WTC11 (cell line): Measurements from ENCODE around the gene CSTPP1.

ENCODE experiments used
- AFF4 ChIP-seq: sonication (generic); formaldehyde crosslinking; IDR thresholded peaks from 2 replicates; pipeline ENCODE4 v1.8.1; 2023; ENCODE audit warnings: mild to moderate bottlenecking, missing genetic modification reagents, borderline replicate concordance
- RELA ChIP-seq: sonication (generic); formaldehyde crosslinking; IDR thresholded peaks from 2 replicates; pipeline ENCODE4 v1.8.1; 2022; ENCODE audit warnings: missing genetic modification reagents, mild to moderate bottlenecking, borderline replicate concordance
- TF ChIP-seq, protein P1 (sequence below): fragments of 200-600 bp; IDR thresholded peaks from 2 replicates; pipeline ENCODE4 v1.8.0; 2022; ENCODE audit warnings: antibody characterized with exemption
- TF ChIP-seq, protein P2 (sequence below): sonication (generic); formaldehyde crosslinking; IDR thresholded peaks from 2 replicates; pipeline ENCODE4 v1.8.0; 2022; ENCODE audit warnings: mild to moderate bottlenecking, missing genetic modification reagents

- TF ChIP-seq, protein P1, sequence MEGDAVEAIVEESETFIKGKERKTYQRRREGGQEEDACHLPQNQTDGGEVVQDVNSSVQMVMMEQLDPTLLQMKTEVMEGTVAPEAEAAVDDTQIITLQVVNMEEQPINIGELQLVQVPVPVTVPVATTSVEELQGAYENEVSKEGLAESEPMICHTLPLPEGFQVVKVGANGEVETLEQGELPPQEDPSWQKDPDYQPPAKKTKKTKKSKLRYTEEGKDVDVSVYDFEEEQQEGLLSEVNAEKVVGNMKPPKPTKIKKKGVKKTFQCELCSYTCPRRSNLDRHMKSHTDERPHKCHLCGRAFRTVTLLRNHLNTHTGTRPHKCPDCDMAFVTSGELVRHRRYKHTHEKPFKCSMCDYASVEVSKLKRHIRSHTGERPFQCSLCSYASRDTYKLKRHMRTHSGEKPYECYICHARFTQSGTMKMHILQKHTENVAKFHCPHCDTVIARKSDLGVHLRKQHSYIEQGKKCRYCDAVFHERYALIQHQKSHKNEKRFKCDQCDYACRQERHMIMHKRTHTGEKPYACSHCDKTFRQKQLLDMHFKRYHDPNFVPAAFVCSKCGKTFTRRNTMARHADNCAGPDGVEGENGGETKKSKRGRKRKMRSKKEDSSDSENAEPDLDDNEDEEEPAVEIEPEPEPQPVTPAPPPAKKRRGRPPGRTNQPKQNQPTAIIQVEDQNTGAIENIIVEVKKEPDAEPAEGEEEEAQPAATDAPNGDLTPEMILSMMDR: no peak
- no peak for TF ChIP-seq AFF4 (CRISPR knock-in tag)
- TF ChIP-seq, protein P2, sequence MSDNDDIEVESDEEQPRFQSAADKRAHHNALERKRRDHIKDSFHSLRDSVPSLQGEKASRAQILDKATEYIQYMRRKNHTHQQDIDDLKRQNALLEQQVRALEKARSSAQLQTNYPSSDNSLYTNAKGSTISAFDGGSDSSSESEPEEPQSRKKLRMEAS (CRISPR knock-in tag): no peak
- no peak for TF ChIP-seq RELA
These were observed 249.6 kb downstream of the CSTPP1 start, which contains the start of gene PACSIN3 for GRCh38 chr11:47186076-47186699.
